A673 (cell line): Measurements from ENCODE around the gene NKD1. TPM values are rescaled to one million over a fixed set of nuclear protein-coding genes. Genes with fewer than 3 reads are reported as not detected.

ENCODE experiments used
- BruUV-seq: library from RNA; stranded (reverse); fragments of 400-500 nt; replicated peaks from 2 replicates; lab custom pipeline; 2021; lab: Mats Ljungman, UMichigan
- CTCF ChIA-PET: fragments of 300-600 bp; sonication (Branson Sonifier 250); formaldehyde crosslinking; loops from one replicate; lab custom pipeline; 2022; ENCODE audit warnings: antibody characterized with exemption; lab: Charles Lee
- POLR2A ChIA-PET: fragments of 300-600 bp; sonication (Branson Sonifier 250); formaldehyde crosslinking; loops from one replicate; lab custom pipeline; 2022; ENCODE audit warnings: antibody characterized with exemption; ENCODE audit not compliant: low non-redundant PET; lab: Charles Lee
- DNase-seq: peaks from one replicate; pipeline ENCODE4 v3.0.0-alpha.2; 2015; ENCODE audit warnings: low spot score
- H3K27ac ChIP-seq: fragments of 200-600 bp; sonication (generic); 2 replicates; pipeline ENCODE4 v1.5.1; 2016; ENCODE audit warnings: mixed run types, low read depth, mild to moderate bottlenecking, mixed read lengths, antibody characterized with exemption, low read length; ENCODE audit not compliant: poor library complexity, severe bottlenecking
- H3K27me3 ChIP-seq: fragments of 200-600 bp; sonication (generic); replicated peaks from 2 replicates; pipeline ENCODE4 v1.6.1; 2017; ENCODE audit warnings: mixed run types, low read depth, mild to moderate bottlenecking, mixed read lengths, antibody characterized with exemption, low read length; ENCODE audit not compliant: insufficient read depth, poor library complexity
- H3K36me3 ChIP-seq: fragments of 200-600 bp; sonication (generic); 2 replicates; pipeline ENCODE4 v1.6.1; 2016; ENCODE audit warnings: mixed run types, mild to moderate bottlenecking, mixed read lengths, antibody characterized with exemption, low read length; ENCODE audit not compliant: insufficient read depth, poor library complexity, severe bottlenecking
- H3K4me1 ChIP-seq: fragments of 200-600 bp; sonication (generic); 2 replicates; pipeline ENCODE4 v1.6.1; 2017; ENCODE audit warnings: mixed run types, mild to moderate bottlenecking, mixed read lengths, antibody characterized with exemption, low read length; ENCODE audit not compliant: insufficient read depth, poor library complexity, severe bottlenecking
- H3K4me3 ChIP-seq: fragments of 200-600 bp; sonication (generic); 2 replicates; pipeline ENCODE4 v1.5.1; 2016; ENCODE audit warnings: low read depth, mixed run types, mild to moderate bottlenecking, mixed read lengths, low read length; ENCODE audit not compliant: poor library complexity, severe bottlenecking
- H3K9me3 ChIP-seq: fragments of 200-600 bp; sonication (generic); 2 replicates; pipeline ENCODE4 v1.6.1; 2016; ENCODE audit warnings: mixed run types, low read depth, mild to moderate bottlenecking, mixed read lengths, antibody characterized with exemption, low read length; ENCODE audit not compliant: poor library complexity, severe bottlenecking
- CTCF ChIP-seq: fragments of 300-800, 200-600 bp; sonication (generic); conservative IDR thresholded peaks from 2 replicates; pipeline ENCODE4 v1.5.1; 2017; ENCODE audit warnings: low read depth, mild to moderate bottlenecking, antibody characterized with exemption, low read length, moderate library complexity, mixed read lengths
- EZH2 ChIP-seq: fragments of 200-600 bp; sonication (generic); IDR thresholded peaks from 2 replicates; pipeline ENCODE4 v1.6.1; 2017; ENCODE audit warnings: borderline replicate concordance, low read depth, mild to moderate bottlenecking, mixed read lengths, antibody characterized with exemption, low read length; ENCODE audit not compliant: poor library complexity, severe bottlenecking
- intact Hi-C: fragments of 100-400 bp; cut with micrococcal nuclease; formaldehyde crosslinking; loops from one replicate; pipeline ENCODE4 v1.10.0; 2022; ENCODE audit not compliant: unreplicated experiment
- total RNA-seq: library from RNA; stranded (reverse); gene quantifications from 2 replicates; pipeline ENCODE4 v1.2.3, GENCODE V29; 2021

The NKD1 gene
- total RNA-seq, 1 experiment from 2014 or later: 1.1 TPM

- POLR2A ChIA-PET: no interaction called here
- Histone ChIP-seq H3K4me1 (no peaks in the 10 kb centered on the region), H3K36me3 (no peaks in the 10 kb centered on the region), H3K4me3 (no peak overlapping the region), H3K9me3 (no peaks in the 10 kb centered on the region), H3K27me3 (no peaks in the 10 kb centered on the region), H3K27ac (no peak overlapping the region)
- CTCF ChIA-PET: no interaction called here
- TF ChIP-seq EZH2 (no peak), CTCF (no peak)
- no peak for DNase-seq
- intact Hi-C loops: no loop called here
- BruUV-seq: no TSS peak
These were observed 51.3 kb downstream of the NKD1 start for GRCh38 chr16:50599494-50599893.

GRCh38 chr16:50600582-50601283 lies 52.5 kb downstream of the NKD1 start:
- H3K27me3 ChIP-seq: no peaks in the 10 kb centered on the region
- ChIA-PET POLR2A (interaction anchor here (0.7 kb wide), 1 partner anchor 60 kb away, joined by 3 read pairs; no protein-coding TSS in a partner anchor), CTCF (no interaction called here)
- DNase-seq: no peak
- H3K27ac ChIP-seq: no peak overlapping the region
- no peaks in the 10 kb centered on the region for H3K36me3 ChIP-seq
- TF ChIP-seq CTCF (no peak), EZH2 (no peak)
- H3K9me3 ChIP-seq: no peaks in the 10 kb centered on the region
- intact Hi-C loops: no loop called here
- no peaks in the 10 kb centered on the region for H3K4me1 ChIP-seq
- H3K4me3 ChIP-seq: no peak overlapping the region
- BruUV-seq: no TSS peak

- POLR2A ChIA-PET: interaction anchor here (0.7 kb wide), 1 partner anchor 60 kb away, joined by 3 read pairs; no protein-coding TSS in a partner anchor
- TF ChIP-seq EZH2 (no peak), CTCF (no peak)
- H3K9me3 ChIP-seq: no peaks in the 10 kb centered on the region
- DNase-seq: no peak
- H3K4me1 ChIP-seq: no peaks in the 10 kb centered on the region
- no peak overlapping the region for H3K4me3 ChIP-seq
- H3K27ac ChIP-seq: no peak overlapping the region
- intact Hi-C loops: no loop called here
- CTCF ChIA-PET: no interaction called here
- H3K27me3 ChIP-seq: no peaks in the 10 kb centered on the region
- BruUV-seq: no TSS peak
- no peaks in the 10 kb centered on the region for H3K36me3 ChIP-seq
These were observed 53.1 kb downstream of the NKD1 start for GRCh38 chr16:50601341-50601740.
